GM19238 (cell line): Measurements from ENCODE around the gene CC2D2B.
"Not testable (repeated sequence)": the region's sequence is repeated elsewhere in the genome, so short reads cannot be mapped to it uniquely, and the experiment has no call there.

Experiments used
- DNase-seq: peaks from one replicate; pipeline ENCODE4 v3.0.0; 2011; ENCODE audit warnings: low spot score; ENCODE audit not compliant: insufficient read length

The CC2D2B gene

GRCh38 chr10:95907456-95908253 is at the start of gene CC2D2B:
Gene CC2D2B (plus strand): TSS chr10:95907975. CDS start chr10:95911324, 3,349 bp downstream.
- DNase-seq, result peak; percentile 61

DNA sequence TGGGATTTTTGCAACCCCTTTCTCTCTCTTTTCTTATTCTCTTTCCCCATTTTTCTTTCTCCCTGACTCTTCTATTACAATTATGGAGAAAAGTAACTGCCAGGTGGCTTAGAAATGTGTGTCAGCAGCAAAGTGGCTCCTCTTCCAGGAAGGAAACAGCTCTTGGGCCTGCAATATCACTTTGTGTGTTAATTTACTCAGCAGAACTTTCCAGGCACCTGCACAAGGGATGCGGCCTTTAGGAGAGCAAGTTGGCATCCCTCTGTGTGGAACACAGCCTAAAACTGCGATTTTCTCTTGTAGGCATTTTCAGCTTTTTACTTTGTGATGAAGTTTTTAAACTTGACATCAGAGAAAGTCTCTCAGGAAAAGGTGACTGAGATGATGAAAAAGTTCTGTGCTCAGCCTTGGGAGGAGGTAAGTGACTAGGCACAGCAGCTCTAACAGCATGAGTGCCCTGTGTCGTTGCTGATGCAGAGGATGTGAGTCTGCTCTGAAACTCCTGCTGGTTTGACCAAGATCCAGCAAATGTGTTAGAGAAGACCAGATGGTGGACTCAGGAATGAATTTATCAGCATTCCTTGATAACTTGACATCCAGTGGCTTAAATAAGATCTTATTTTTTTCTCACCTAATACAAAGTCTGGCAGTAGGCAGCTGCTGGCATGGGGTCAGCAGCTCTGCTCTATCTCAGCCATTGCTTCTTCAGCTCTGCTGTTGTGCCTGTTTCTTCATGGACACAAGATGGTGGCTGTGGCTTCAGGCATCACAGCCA is 47.4 kb upstream of the CC2D2B start:
- no peak for DNase-seq

- DNase-seq, result no peak
Observed at GRCh38 chr10:95861386-95861785, 46.4 kb upstream of the CC2D2B start.

GRCh38 chr10:95864906-95865813 is 42.6 kb upstream of the CC2D2B start:
- peak; percentile 58 for DNase-seq

- no peak for DNase-seq
Observed at GRCh38 chr10:95865814-95866466, 41.8 kb upstream of the CC2D2B start.

DNA sequence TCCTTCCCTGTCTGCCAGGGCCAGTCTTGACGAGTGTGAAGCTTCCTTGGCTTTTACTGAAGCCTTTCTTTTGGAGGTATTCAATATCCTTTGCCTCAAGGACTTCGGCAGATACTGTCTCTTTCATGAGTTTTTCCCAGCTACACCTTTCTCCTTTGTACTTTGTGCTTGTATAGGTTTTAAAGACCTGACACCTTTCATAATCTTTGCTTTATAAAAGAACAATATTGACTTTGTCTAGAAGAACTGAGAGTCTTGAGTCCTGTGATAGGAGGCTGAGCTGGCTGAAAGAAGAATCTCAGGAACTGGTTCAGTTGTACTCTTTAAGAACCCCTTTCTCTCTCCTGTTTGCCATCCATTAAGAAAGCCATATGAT is 41.3 kb upstream of the CC2D2B start:
- DNase-seq, result no peak

DNA sequence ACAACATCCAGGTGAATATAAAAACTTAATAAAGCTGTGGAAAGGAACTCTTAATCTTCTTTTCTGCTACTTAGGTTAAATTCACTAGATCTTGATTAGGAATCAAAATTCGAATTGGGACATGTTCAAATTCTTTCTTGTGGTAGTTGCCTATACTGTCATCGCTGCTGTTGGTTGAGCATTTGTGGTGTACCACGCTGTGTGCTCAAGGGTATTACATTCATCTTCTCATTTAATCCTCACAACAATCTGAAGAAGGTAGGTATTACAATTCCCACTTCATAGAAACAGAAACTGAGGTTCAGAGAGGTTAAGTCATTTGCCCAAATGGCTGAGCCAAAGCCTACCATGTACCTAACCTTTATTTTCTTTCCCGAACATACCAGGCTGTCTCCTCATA is 39.9 kb upstream of the CC2D2B start:
- no peak for DNase-seq

GRCh38 chr10:95872158-95872711 is 35.5 kb upstream of the CC2D2B start:
- no peak for DNase-seq

DNA sequence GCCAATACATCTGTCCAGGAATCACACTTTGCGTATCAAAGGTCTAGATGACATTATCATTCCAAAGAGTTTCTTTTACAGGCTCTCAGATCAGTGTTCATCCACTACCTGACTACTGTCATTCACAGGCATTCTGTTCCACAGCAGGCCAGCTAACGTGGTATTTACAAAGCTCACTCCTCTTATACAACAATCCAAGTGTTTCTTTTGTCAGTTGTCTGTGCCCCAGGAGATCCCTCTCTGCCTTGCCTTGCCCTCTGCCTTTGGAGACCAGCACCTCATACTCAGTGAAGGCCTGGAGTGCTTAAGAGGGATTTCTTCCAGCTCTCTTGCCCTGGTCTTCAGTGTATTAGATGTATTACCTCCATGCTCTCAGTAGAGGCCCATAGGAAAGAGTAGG is 34.6 kb upstream of the CC2D2B start:
- DNase-seq, result no peak

GRCh38 chr10:95873651-95874050 is 34.1 kb upstream of the CC2D2B start:
- no peak for DNase-seq

- not testable (repeated sequence) for DNase-seq
Observed at GRCh38 chr10:95874783-95875182, 33.0 kb upstream of the CC2D2B start.

DNA sequence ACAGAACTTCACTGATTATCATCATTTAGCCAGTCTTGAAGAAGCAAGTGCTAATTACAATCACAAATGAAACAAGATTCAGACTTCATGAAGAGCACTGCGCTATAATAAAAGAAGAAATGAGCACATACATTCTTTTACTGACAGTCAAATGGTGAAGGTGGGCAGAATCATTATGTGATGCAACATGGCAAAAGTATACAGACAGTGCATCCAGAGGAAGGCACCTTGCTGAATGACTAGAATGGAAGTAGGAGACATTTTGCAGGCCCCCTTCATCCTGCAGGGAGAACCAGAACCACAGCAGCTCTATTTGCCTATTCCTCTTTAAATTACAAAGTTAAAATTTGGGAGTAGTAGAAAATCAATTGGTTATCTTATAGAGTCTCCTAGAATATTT is 31.0 kb upstream of the CC2D2B start:
- no peak for DNase-seq

DNA sequence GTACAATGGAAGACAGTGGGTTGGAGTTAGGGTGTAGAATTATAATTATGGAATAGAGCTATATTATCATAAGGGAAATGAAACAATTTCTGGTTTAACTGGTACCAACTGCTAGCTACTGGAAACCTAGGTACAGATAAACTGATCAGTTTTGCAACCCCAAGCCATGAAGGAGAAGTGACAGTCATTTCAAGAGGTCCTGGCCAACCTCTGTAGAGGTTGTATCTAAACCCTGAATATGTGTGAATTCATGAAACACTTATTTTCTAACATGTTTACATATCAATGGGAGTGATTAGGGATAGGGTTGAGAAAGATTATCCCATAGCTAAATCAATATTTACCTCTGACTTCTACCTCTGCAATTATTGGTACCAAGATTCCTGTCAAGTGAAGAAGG is 29.9 kb upstream of the CC2D2B start:
- no peak for DNase-seq

DNA sequence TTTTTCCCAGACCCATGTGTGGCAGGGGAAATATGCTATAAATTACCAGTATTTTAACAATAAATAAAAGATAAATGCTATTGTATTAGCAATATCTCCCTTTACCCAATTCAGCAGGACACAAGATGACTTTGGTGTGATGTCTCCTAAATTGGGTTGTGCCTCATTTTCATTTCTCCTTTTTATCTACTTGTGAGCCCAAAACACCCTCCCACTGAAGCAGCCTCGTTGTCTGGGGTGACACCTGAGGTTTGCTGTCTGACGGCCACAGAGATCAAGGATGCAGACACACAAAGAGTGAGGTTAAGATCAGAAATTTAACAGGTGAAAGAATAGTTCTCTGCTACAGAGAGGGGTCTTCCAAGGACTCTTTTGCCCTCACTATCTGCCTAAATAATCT is 27.1 kb upstream of the CC2D2B start:
- no peak for DNase-seq

DNA sequence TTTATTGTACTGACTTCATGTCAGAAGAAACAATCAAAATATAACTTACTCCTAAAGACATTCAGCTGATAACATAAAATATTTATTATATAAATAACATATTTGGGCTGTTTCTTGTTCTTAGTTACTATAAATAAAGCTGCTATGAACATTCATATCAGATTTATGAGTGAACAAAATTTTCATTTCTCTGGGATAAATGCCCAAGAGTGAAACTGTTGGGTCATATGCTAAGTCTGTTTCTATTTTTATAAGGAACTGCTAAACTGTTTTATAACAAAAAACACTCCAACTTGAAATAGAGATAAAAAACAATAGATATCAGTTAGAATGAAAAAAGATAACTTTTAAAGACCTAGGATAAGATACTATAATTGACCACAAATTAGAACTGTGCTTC is 26.5 kb upstream of the CC2D2B start:
- no peak for DNase-seq

- no peak for DNase-seq
Observed at GRCh38 chr10:95889830-95890229, 17.9 kb upstream of the CC2D2B start.

- DNase-seq, result no peak
Observed at GRCh38 chr10:95896071-95896850, 11.5 kb upstream of the CC2D2B start.

DNA sequence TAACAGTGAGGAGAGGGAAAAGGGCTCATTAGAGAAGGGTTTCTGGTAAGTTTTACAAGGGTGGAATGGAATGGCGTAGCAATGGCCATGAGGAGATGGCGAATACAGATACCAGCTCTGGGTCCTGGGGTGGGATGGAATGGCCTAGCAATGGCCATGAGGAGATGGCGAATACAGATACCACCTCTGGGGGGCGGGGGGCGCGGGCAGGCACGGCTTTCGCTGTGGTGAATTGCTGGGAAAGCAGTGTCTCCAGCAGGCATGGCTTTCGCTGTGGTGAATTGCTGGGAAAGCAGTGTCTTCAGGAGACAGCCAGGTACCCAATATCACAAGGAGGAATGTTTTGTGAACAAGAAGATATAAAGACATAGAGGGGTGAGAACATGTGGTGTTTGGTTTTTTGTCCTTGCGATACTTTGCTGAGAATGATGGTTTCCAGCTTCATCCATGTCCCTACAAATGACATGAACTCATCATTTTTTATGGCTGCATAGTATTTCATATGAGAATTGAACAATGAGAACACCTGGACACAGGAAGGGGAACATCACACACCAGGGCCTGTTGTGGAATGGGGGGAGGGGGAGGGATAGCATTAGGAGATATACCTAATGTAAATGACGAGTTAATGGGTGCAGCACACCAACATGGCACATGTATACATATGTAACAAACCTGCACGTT is 1.7 kb upstream of the CC2D2B start:
- not testable (repeated sequence) for DNase-seq

DNA sequence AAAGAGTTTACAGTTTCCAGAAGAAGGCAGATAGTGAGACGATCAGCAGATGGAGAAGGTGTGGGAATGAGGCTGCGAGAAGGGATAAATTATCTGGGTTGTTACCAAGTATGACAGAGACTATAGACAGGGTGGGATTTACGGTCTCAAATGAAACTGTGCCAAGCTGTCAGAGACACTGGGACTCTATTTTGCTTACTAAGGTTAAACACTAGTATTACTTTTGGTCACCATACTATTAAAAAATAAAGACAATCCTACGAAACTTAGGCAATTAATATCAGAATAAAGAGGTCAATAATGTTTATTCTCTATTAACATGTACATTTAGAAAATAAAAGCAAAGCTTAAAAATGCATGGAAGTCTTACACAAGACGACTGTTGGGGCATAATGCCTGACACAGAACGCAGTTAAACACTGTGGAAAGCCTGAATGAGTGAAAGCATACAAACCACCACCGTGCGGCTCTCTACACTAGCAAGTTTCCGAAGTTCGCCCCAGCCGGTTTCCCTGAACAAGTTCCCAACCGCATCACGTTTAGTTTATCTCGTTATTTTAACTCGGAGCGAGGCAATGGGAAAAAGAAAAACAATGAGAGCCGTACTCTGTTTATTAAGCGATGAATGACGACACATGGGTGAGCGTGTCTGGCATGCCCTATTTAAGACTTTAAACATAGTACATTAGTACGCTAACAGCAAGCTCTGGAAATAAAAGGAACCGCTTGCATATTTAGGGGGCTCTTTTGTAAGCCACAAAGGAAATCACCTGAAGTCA is 909 bp upstream of the CC2D2B start:
- DNase-seq, result no peak
